HG02678 (cell line): ENCODE results near the gene RPP30.

Experiments
- ATAC-seq: cut with Tn5 transposase; IDR thresholded peaks from one replicate; pipeline ENCODE4 v1.9.1; 2021; ENCODE audit warnings: mild to moderate bottlenecking, moderate library complexity; ENCODE audit not compliant: unreplicated experiment

RPP30 gene

GRCh38 chr10:90871766-90872647 is at the start of gene RPP30:
Gene RPP30, plus strand, starts transcription at chr10:90871974. Its CDS starts 13 bp downstream, at chr10:90871987.
- peak; percentile 99 for ATAC-seq

- no peak for ATAC-seq
These were observed 49.3 kb upstream of the RPP30 start for GRCh38 chr10:90822508-90822907.

GRCh38 chr10:90832111-90832510 is 39.7 kb upstream of the RPP30 start:
- ATAC-seq: no peak

GRCh38 chr10:90834326-90834725 is 37.4 kb upstream of the RPP30 start:
- ATAC-seq: no peak

GRCh38 chr10:90837486-90837885 is 34.3 kb upstream of the RPP30 start:
- no peak for ATAC-seq

- no peak for ATAC-seq
These were observed 29.0 kb upstream of the RPP30 start for GRCh38 chr10:90842725-90843124.

GRCh38 chr10:90845726-90846125 is 26.0 kb upstream of the RPP30 start:
- no peak for ATAC-seq

GRCh38 chr10:90846746-90847145 is 25.0 kb upstream of the RPP30 start:
- no peak for ATAC-seq

GRCh38 chr10:90847436-90847835 is 24.3 kb upstream of the RPP30 start:
- no peak for ATAC-seq

GRCh38 chr10:90849956-90850749 is 21.6 kb upstream of the RPP30 start:
- ATAC-seq: no peak

- no peak for ATAC-seq
These were observed 16.6 kb upstream of the RPP30 start for GRCh38 chr10:90855126-90855525.

GRCh38 chr10:90856261-90856660 is 15.5 kb upstream of the RPP30 start:
- no peak for ATAC-seq

- ATAC-seq: no peak
These were observed 14.7 kb upstream of the RPP30 start for GRCh38 chr10:90856964-90857634.

GRCh38 chr10:90857635-90858460 is 13.9 kb upstream of the RPP30 start, which contains the start of gene HTR7:
Gene HTR7, minus strand, starts transcription at chr10:90858039. Its CDS starts 368 bp downstream, at chr10:90857671.
- ATAC-seq: peak; percentile 78

- no peak for ATAC-seq
These were observed 13.3 kb upstream of the RPP30 start for GRCh38 chr10:90858461-90858968.

GRCh38 chr10:90859321-90859751 is 12.4 kb upstream of the RPP30 start:
- ATAC-seq: no peak

GRCh38 chr10:90860790-90861189 is 11.0 kb upstream of the RPP30 start:
- no peak for ATAC-seq

GRCh38 chr10:90862908-90863514 is 8.8 kb upstream of the RPP30 start:
- ATAC-seq: no peak

GRCh38 chr10:90865401-90865800 is 6.4 kb upstream of the RPP30 start:
- ATAC-seq: no peak
